Myocyte (in vitro differentiated cells): Measurements from ENCODE around the gene PEAK1. TPM values are rescaled to one million over a fixed set of nuclear protein-coding genes. Genes with fewer than 3 reads are reported as not detected.

Source experiments
- DNase-seq: peaks from one replicate; pipeline ENCODE4 v3.0.0-alpha.2; 2012; ENCODE audit warnings: low read depth
- polyA plus RNA-seq: library from polyadenylated mRNA; unstranded; fragments of >200 nt; gene quantifications from one replicate; pipeline ENCODE4 v1.2.1, GENCODE V29; 2012; ENCODE audit warnings: missing spikeins
- total RNA-seq: library from RNA; depleted of rRNA; stranded (reverse); fragments of >200 nt; gene quantifications from 2 replicates; pipeline ENCODE4 v1.2.3, GENCODE V29; 2014

PEAK1 gene
- total RNA-seq = 16.0 and 25.2 TPM in 2 replicates
- polyA plus RNA-seq = 22.4 TPM

GRCh38 chr15:77419836-77420609 is at the start of gene PEAK1:
PEAK1 (minus strand) TSS chr15:77420104; CDS start chr15:77181926, 238,178 bp downstream.
- DNase-seq = peak; percentile 99

GRCh38 chr15:77468896-77469295 is 49.0 kb upstream of the PEAK1 start:
- DNase-seq = no peak

GRCh38 chr15:77466521-77466920 is 46.6 kb upstream of the PEAK1 start:
- DNase-seq = no peak

GRCh38 chr15:77464129-77464865 is 44.4 kb upstream of the PEAK1 start:
- no peak for DNase-seq

- peak; percentile 52 for DNase-seq
Observed at GRCh38 chr15:77461486-77461885, 41.6 kb upstream of the PEAK1 start.

GRCh38 chr15:77459031-77459430 is 39.1 kb upstream of the PEAK1 start:
- DNase-seq = no peak

- peak; percentile 24 for DNase-seq
Observed at GRCh38 chr15:77457905-77458265, 38.0 kb upstream of the PEAK1 start.

- no peak for DNase-seq
Observed at GRCh38 chr15:77457191-77457904, 37.4 kb upstream of the PEAK1 start.

- no peak for DNase-seq
Observed at GRCh38 chr15:77456746-77457145, 36.8 kb upstream of the PEAK1 start.

GRCh38 chr15:77455696-77456321 is 35.9 kb upstream of the PEAK1 start:
- peak; percentile 40 for DNase-seq

GRCh38 chr15:77454951-77455350 is 35.0 kb upstream of the PEAK1 start:
- no peak for DNase-seq

- no peak for DNase-seq
Observed at GRCh38 chr15:77454265-77454664, 34.4 kb upstream of the PEAK1 start.

- DNase-seq = no peak
Observed at GRCh38 chr15:77446840-77447390, 27.0 kb upstream of the PEAK1 start.

- peak; percentile 80 for DNase-seq
Observed at GRCh38 chr15:77440378-77440999, 20.6 kb upstream of the PEAK1 start.

- no peak for DNase-seq
Observed at GRCh38 chr15:77437264-77437663, 17.4 kb upstream of the PEAK1 start.

- DNase-seq = no peak
Observed at GRCh38 chr15:77436822-77437221, 16.9 kb upstream of the PEAK1 start.

- DNase-seq = no peak
Observed at GRCh38 chr15:77430652-77431051, 10.7 kb upstream of the PEAK1 start.

GRCh38 chr15:77430213-77430612 is 10.3 kb upstream of the PEAK1 start:
- no peak for DNase-seq

- no peak for DNase-seq
Observed at GRCh38 chr15:77426871-77427270, 7.0 kb upstream of the PEAK1 start.

GRCh38 chr15:77426377-77426776 is 6.5 kb upstream of the PEAK1 start:
- DNase-seq = no peak

- no peak for DNase-seq
Observed at GRCh38 chr15:77425104-77425503, 5.2 kb upstream of the PEAK1 start.
